DMS53 (cell line): ENCODE data around the gene CRY1.
"Not testable (repeated sequence)": the region's sequence is repeated elsewhere in the genome, so short reads cannot be mapped to it uniquely, and the experiment has no call there.

Source experiments
- DNase-seq: peaks from one replicate; lab custom pipeline; 2025; lab: John Stamatoyannopoulos, UW

Gene CRY1

DNA sequence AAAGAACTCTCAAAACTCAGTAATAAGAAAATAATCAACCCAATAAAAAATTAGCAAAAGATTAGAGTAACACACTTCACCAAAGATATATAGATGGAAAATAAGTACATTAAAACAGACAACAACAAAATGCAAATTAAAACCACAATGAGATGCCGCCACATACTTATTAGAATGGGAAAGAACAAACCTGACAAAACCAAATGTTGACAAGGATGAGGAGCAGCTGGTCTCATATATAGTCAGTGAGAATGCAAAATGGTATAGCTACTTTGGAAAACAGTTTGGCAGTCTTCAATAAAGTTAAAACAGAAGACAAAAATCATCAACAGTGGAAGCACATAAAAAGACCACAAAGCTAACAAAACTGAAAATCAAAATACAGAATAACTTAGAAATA is 29.1 kb downstream of the CRY1 start:
- no peak for DNase-seq

DNA sequence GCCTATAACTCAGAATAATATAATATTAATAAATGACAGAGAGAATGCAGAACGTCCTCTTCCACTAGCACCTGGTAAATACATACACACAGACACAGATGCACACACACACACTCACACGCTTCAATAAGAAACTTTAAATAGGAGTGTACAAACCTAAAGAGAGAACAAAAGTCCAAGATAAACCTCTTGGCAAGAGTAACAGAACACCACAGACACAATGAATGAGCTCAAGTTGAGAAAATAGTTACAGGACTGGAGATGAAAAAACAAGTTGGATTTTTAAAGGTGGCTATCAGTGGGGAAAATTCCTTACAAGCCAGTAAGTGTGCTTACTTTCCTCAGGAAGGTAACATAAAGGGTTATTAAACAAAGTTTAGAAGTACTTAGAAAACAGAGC is 35.2 kb downstream of the CRY1 start:
- DNase-seq, result no peak

DNA sequence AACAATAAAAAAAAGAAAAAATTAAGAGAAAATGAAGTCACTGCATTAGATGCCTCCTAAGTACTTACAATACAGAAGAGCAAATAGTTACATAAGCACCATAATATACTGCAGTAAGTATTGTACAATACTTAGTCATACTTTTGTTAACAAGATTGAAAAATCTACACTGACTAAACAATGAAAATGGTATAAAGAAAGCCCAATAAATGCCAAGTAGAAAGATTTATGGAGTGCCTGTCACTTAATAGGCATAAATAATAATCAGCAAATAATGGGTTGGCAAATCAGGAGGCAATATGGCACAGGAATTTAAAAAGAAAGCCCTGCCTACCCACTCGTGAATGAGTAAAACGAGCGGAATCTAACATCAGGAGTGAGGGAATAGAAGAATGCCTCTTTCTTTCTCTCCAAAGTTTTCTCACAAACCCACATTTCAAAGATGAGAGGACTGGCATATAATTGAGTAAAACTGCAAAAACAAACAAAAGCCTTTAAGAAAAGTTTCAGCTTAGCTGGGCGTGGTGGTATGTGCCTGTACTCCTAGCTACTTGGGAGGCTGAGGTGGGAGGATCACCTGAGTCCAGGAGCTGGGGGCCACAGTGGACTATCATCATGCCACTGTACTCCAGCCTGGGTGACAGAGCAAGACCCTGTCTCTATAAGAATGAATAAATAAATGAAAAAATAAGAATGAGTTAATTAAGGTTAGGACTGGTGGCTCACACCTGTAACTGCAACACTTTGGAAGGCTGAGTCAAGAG is 36.1 kb downstream of the CRY1 start:
- DNase-seq, result peak; percentile 50

DNA sequence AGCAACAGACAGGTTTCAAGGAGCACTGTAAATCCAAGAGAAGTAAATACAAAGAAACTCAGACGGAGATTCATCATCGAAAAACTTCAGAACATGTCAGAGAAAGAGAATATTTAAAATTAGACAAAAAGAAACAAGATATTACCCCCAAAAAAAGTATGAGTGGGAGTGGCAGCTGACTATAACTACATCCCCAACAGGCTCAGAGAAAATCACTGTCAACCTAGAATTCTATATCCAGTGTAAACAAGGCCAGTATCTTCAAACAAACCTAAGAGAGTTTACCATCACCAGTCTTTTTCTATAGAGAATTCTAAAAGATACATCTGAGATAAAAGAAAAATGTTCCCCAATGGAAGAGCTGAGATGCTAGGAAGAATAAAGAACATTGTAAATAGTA is 39.6 kb downstream of the CRY1 start:
- DNase-seq, result peak; percentile 14

DNA sequence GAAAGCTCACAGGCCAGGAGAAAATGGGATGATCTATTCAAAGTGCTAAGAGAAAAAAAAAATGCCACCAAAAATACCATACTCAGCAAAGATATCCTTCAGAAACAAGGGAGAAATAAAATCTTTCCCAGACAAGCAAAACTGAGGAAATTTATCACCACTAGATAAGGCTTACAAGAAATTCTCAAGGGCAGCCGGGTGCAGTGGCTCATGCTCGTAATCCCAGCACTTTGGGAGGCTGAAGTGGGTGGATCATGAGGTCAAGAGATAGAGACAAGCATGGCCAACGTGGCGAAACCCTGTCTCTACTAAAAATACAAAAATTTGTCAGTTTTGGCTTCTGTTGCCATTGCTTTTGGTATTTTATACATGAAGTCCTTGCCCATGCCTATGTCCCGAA is 48.2 kb downstream of the CRY1 start:
- DNase-seq, result no peak

DNA sequence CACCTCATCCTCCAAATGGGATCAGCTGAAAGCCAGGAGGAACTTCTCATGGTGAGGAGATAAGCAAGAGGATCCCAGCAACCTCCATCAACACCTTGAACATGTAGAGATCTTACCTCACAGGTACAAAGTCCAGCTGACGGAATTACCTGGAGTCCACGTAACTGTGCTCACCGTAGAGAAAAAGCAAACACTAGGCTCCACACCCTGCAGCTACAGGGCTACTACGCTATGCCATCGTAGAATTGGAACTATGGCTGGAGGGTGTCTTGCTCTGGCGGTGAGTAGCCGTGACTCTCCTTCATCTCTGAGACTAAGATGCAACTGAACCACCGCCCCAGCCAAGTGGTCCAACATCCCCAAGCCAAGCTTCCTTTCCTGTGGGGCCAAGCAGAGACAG is 50.5 kb downstream of the CRY1 start:
- peak; percentile 87 for DNase-seq

DNA sequence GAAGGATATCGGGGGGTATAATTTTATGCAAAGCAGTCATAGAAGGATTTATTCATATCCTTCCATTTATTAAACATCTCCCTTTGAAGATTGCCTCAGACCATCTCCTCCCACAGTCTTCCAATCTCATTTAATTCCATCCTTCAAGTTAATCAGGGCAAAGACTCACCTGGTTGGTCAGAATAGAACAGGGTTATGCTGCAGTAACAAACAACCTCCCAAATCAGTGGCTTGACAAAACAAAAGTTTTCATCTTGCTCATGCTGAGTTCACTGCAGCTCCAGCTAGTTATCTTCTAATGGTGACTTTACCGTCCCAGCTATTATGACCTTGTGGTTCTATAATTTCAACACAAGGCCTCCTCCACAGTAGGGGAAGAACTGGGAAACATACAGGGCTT is 57.6 kb downstream of the CRY1 start:
- DNase-seq, result no peak

DNA sequence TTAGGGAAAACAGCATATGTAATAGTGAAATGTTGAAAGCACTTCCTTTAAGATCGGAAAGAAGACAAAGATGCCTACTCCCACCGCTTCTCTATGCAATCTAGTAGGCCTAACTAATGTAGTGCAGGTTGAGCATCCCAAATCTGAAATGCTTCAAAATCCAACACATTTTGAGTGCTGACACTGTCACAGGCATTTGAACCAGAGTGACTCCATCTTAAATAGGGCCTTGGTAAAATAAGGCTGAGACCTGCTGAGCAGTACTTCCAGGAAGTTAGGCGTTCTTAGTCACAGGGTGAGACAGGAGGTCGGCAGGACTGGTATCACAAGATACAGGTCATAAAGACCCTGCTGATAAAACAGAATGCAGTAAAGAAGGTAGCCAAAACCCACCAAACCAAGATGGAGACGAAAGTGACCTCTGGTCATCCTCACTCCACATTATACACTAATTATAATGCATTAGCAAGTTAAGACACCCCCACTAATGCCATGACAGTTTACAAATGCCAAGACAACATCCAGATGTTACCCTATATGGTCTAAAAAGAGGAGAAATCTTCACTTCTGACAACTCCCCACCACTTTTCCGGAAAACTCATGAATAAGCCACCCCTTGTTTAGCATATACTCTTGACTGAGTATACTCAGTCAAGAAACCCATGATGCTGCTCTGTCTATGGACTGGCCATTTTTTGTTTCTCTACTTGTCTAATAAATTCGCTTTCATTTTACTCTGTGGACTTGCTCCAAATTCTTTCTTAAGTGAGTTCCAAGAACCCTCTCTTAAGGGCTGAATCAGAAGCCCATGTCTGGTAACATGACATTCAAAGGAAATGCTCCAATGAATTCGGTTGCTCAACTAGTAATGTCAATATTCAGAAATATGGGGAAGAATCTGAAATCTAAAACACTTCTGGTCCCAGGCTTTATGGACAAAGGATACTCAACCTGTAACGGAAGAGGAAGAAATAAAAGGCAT is 59.3 kb downstream of the CRY1 start:
- DNase-seq, result no peak

DNA sequence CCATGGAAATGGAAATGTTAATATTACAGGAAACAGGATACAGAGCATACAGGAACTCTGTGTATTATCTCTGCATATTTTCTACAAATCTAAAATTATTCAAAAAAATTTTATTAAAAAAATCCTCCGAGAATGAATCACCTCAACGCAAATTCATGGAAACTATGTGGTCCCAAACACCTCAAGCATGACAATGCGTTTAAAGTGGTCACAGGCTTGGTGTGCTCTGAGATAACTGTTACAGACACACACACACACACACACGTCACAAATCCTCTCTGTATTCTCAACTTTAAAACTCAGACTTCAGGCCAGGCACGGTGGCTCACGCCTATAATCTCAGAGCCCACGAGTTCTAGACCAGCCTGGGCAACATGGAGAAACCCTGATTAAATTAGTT is 61.1 kb downstream of the CRY1 start:
- no peak for DNase-seq

DNA sequence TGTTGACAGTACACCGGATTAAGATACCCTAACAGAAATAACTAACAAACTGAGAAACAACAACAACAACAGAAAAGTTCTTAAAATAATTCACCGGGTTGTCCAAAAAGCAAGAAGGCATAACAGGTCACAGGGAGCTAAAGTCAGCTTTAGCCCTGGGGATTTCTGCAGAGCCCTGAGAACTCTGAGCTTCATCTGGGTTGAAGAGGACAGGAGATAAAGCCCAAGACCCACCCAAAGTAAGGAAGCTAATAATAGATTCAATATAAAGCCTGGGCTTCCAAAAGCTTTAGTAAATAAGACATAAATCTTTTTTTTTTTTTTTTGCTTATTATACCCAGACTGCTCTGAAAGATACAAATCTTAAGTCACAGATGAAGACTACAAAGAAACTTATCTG is 62.3 kb downstream of the CRY1 start:
- DNase-seq, result peak; percentile 31

DNA sequence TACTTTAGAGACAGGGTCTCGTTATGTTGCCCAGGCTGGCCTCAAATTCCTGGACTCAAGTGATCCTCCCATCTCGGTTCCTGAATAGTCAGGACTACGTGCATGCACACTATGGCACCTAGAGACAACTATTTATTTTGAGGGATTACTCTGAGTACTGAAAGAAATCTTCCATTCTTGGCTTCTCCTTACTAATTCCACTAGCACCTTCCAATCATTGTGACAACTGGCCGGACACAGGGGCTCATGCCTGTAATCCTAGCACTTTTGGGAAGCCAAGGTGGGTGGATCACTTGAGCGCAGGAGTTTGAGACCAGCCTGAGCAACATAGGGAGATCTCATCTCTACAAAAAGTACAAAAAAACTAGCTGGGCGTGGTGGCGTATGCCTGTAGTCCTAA is 64.3 kb downstream of the CRY1 start:
- DNase-seq, result peak; percentile 40

DNA sequence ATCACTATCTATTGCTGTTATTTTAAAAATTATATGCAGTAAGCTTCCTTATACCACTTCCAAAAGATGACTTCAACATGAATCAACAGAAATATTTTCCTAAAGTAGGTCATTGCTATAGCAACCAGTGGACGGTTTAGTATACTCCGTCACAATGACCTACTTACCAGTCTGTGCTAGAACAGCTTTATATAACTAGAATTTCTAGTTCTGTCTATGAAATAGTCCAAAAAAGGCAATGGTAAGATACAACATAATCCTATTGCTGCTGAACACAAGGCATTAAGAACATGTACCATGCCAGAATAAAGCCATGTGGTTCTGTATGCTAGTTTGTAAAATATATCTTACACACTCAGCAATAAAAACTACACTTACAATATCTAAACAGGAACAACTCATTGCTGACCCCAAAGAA is 65.7 kb downstream of the CRY1 start:
- peak; percentile 99 for DNase-seq

DNA sequence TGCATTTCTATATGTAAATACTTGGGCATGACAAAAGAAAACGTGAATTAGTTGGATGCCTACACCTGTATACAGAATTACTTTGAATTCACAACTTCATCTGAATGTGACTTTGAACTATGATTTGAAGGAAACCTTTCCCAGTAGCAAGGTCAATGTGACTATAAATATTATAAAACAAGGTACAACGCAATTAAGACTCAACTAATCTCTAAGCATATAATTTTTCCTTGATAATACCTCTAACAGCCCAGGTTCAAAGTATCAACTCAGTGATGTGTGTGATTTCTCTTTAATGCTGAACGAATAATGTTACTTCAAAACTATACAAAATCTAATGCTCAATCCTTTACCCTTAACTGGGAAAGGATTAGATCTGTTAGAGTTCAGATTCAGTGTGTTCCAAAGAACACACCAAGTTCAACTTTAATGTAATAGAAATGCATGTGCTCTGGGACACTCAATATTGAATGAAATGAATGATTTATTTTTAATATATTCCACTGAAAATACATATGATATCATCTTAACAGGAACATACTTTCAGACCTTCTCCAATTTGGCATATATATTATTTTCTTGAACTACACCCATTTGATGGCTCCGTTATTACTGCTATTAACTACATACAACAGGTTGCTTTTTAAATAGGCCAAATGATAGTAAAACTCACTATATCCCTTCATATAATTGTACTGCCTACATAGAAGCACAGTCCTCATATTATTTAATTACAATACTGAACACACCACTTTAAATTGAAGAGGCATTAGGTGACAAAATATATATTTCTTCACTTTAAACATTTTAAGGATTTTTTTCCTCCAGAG is 66.3 kb downstream of the CRY1 start:
- peak; percentile 57 for DNase-seq

DNA sequence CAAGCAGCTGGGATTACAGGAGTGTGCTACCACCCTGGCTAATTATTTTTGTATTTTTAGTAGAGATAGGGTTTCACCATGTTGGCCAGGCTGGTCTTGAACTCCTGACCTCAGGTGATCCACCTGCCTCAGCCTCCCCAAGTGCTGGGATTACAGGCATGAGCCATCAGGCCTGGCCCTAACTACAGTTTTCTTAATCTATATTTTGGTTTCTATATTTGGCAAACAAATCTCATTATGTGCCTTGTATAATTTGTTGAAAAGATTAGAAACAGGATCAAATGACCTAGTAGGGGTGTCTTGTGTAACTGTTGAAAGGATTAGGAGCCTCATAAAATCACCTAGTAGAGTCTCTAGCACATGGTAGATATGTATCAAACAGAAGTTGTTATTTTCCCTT is 67.0 kb downstream of the CRY1 start:
- not testable (repeated sequence) for DNase-seq

DNA sequence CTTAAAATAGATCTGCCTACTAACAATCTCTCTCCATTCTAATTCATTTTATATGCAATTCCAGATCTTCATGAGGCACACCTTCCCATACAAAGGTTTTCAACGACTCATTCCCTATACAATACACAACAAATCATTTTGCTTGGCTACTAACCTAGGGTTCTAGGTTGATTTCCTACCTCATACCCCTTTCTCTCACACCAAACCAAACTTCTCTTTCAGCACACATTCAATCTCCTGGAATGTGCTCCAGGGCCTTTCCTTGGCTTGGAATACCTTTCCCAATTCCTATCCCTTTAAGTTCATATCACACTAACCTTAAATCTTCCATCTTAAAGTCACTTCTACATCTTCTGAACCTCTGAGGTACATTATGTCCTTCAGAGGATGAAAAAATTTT is 67.7 kb downstream of the CRY1 start:
- peak; percentile 44 for DNase-seq

DNA sequence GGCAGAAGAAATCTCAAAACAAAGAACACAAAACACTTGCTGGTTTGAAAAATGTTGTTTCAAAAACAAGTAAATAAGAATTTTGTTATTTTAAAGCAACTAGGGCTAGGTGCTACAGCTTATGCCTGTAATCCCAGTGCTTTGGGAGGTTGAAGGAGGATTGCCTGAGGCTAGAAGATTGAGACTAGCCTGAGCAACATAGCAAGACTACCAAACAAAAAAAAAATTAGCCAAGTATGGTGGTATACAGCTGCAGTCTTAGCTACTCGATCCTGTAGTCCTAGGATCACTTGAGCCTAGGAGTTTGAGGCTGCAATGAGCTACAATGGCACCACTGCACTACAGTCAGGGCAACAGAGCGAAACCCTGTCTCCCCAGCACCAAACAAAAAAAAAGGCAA is 73.8 kb downstream of the CRY1 start:
- no peak for DNase-seq

DNA sequence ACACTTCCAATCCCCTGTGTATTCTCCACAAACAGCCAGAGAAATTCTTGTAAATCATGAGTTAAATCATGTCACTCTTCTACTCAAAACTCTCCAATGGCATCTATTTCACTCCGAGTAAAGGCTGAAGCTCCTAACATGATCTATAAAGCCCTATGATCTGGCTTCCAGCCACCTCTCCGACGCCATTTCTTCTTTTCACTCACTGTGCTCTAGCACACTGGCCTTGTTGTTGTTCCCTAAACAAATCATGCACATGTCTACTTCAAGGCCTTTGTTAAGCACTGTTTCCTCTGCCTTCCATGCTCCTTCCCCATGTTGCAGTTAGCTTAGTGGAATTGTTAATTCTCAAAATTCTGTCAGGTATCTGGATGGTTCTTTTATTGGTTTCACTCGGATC is 76.3 kb downstream of the CRY1 start:
- no peak for DNase-seq

DNA sequence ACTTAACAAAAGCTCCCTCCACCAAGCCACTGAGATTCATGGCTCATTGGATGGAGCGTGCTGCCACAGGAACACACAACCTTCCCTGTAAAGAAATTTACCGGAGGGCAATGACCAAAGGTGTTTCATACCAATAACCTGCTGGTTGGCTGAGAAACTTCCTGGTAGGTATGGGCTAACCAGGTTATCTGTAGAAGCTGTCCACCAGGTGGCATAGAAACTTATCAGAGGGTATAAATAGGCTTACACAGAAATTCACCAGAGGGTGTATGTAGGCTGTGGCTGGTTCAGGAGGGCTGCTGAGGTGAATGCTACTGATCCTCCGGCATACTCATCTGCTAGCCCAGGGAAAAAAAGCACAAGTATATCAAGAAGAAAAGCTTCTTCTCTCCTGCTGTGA is 79.3 kb downstream of the CRY1 start:
- DNase-seq, result peak; percentile 97

DNA sequence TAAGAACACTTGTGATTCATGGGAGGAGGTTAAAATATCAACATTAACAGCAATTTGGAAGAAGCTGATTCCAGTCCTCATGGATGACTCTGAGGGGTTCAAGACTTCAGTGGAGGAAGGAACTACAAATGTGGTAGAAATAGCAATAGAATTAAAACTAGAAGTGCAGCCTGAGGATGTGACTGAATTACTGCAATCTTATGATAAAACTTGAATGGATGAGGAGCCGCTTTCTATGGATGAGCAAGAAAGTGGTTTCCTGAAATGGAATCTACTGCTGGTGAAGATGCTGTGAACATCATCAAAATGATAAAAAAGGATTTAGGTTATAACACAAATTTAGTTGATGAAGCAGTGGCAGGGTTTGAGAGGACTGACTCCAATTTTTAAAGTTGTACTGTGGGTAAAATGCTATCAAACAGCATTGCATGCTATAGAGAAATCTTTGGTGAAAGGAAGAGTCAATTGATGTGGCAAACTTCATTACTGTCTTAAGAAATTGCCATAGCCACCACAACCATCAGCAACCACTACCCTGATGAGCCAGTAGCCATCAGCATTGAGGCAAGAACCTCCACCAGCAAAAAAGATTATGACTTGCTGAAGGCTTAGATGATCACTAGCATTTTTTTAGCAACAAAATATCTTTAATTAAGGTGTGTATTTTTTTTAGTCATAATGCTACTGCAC is 80.5 kb downstream of the CRY1 start:
- no peak for DNase-seq

DNA sequence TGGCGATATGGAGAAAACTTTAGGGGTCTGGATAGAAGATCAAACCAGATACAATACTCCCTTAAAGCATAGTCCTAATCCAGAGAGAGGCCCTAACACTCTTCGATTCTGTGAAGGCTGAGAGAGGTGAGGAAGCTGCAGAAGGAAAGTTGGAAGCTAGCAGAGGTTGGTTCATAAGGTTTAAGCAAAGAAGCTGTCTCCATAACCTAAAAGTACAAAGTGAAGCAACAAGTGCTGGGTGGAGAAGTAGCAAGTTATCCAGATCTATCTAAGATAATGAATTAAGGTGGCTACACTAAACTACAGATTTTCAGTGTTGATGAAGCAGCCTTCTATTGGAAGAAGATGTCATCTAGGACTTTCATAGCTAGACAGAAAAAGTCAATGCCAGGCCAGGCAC is 81.8 kb downstream of the CRY1 start:
- DNase-seq, result no peak

DNA sequence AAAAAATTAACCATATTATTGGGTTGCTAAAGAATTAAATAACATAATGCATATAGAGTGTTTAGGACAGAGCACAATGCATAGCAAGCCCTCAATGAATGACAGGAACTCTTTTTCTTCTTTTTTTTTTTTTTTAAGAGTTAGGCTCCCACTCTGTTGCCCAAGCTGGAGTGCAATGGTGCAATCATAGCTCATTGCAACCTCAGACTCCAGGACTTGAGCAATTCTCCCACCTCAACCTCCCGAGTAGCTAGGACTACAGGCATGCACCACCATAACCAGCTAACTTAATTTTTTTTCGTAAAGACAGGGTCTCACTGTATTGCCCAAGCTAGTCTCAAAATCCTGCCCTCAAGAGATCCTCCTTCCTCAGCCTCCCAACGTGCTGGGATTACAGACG is 85.9 kb downstream of the CRY1 start:
- no peak for DNase-seq

DNA sequence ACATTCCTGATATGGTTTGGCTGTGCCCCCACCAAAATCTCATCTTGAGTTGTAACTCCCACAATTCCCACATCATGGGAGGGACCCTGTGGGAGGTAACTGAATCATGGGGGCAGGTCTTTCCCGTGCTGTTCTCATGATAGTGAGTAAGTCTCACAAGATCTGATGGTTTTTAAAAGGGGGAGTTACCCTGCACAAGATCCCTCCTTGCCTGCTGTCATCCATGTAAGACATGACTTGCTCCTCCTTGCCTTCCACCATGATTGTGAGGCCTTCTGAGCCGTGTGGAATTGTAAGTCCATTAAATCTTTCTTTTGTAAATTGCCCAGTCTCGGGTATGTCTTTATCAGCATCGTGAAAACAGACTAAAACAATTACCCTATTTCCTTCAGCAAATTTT is 90.7 kb downstream of the CRY1 start:
- not testable (repeated sequence) for DNase-seq
